SHP77 treated with DMSO at 0.1 percent for 48 hours (cell line): Measurements from ENCODE around the gene PWP2.
"Not testable (repeated sequence)": the region's sequence is repeated elsewhere in the genome, so short reads cannot be mapped to it uniquely, and the experiment has no call there.

ENCODE experiments used
- DNase-seq: peaks from one replicate; lab custom pipeline; 2025; lab: John Stamatoyannopoulos, UW

PWP2 gene

GRCh38 chr21:44107026-44107501, at the start of gene PWP2:
Gene PWP2, plus strand, starts transcription at chr21:44107399. Its CDS starts 18 bp downstream, at chr21:44107417.
- not testable (repeated sequence) for DNase-seq

- no peak for DNase-seq
Observed at GRCh38 chr21:44057960-44058651, 49.1 kb upstream of the PWP2 start.

GRCh38 chr21:44058652-44058964, 48.6 kb upstream of the PWP2 start:
- no peak for DNase-seq

DNA sequence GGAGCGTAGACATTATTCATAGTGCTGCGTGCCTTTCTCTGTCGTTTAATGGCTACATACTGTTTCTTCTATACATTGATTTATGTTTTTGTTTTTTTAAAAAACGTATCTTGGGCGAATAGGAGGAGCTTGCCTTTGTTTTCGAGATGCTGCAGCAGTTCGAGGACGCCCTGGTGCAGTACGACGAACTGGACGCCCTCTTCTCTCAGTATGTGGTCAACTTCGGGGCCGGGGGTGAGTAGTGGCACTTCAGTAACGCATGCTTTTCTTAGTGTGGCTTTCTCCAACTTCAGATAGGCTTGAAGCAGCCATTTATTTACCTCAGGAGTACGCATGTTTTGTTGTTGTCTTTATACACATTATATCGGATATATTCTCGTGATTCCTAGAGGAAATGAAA, 48.2 kb upstream of the PWP2 start:
- no peak for DNase-seq

GRCh38 chr21:44059710-44060109, 47.5 kb upstream of the PWP2 start:
- DNase-seq: no peak

DNA sequence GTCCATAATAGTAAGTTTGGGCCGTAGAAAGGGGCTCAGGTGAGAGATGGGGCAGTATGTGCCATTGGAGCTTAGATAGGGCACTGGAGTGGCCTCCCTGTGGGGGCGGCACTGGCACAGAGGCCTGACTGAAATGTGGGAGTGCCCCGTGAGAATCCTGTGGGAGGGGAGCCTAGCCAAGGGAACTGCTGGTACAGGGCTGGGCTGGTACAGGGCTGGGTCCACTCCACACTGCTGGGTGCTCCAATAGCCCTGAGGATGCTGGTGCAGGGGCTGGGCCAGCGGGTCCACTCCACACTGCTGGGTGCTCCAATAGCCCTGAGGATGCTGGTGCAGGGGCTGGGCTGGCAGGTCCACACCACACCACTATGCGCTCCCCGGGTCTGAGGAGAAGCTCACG, 44.8 kb upstream of the PWP2 start:
- DNase-seq: no peak

DNA sequence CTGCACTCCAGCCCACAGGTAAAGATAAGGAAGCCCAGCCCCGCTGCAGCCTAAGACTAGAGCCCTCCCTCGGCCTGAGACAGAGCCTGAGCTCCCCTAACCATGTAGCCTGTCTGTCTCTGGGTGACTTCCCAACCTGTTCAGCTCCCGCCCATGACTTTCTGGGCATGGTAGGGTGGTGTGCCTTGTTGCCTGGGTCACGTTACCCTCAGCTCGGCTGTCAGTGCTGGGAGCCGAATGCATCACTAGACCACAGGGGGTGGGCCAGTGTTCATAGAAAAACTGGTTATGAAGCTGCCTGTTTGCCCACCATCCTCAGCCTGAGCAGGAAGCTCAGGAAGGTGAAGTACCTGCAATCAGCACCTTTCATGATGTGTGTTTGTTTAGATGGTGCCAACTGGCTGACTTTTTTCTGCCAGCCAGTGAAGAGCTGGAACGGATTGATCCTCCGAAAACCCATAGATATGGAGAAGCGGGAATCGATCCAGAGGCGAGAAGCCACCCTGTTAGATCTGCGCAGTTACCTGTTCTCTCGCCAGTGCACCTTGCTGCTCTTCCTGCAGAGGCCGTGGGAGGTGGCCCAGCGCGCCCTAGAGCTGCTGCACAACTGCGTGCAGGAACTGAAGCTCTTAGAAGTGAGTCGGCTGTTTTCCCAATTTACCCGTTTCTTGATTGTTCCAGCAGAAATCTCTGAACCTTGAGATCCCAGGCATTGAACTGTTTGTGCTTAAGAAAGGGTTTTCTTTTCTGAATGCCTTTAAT, 43.9 kb upstream of the PWP2 start:
- no peak for DNase-seq

DNA sequence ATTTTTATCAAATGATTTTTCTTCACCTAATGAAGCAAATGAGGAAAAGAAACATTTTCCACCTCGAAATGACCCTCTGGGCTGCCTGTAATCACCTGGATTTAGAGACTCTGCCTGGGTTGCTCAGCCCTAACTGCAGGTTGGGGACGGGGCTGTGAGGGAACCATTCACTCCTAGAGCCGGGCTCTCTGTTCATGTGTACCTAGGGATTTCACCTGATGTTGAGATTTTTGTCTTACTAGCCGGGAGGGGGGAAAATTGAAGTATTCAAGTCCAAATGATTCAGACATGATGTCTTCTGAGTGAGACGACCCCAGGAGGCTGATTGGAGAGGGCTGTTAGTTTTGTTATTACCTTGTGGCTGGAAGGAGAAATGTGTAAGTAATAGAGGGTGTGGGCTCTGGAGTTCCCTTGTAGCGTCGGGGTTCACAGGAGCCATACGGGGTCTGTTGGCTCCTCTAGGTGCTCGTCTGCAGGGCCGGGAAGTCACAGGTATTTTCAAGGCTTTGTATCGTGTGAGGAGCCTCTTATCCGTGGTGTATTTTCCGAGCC, 42.3 kb upstream of the PWP2 start:
- no peak for DNase-seq

GRCh38 chr21:44065428-44065827, 41.8 kb upstream of the PWP2 start:
- no peak for DNase-seq

DNA sequence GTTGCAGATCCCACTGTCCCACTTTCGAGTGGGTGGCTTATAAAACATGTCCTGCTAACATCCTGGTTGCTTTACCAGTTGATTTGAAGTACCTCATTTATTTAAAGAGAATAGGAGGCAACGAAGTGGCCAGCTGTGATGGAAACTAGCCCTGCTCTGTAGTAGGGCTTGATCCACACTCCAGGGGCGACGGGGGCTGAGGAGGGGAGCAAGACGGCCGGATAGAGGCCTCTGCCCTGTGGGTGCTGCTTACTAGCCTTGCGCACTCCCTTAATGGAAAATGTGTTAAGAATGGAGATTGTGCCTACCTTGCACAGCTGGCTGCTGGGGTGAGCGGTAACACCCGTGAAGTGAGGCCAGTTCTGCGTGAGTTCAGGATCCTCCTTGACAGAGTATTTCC, 41.1 kb upstream of the PWP2 start:
- no peak for DNase-seq

GRCh38 chr21:44067011-44067839, 40.0 kb upstream of the PWP2 start:
- no peak for DNase-seq

DNA sequence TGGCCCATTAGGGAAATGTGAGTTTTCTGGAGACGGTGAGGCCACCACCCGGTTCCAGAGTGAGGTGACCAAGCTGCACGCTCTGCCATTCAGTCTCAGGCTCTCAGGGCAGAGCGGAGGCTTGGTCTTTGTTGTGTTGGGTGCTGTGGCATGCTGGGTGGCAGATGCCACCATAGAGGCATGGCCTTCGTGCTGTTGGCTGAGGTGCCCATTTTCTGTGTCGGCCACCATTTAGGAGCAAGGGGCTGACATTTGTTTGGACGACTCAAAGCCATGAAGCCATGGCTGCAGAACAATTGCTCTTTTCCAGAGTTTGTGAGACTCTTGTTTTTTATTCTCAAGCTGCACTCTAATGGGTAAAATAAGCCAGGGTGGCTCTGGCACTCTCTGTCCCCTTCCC, 36.8 kb upstream of the PWP2 start:
- DNase-seq: no peak

DNA sequence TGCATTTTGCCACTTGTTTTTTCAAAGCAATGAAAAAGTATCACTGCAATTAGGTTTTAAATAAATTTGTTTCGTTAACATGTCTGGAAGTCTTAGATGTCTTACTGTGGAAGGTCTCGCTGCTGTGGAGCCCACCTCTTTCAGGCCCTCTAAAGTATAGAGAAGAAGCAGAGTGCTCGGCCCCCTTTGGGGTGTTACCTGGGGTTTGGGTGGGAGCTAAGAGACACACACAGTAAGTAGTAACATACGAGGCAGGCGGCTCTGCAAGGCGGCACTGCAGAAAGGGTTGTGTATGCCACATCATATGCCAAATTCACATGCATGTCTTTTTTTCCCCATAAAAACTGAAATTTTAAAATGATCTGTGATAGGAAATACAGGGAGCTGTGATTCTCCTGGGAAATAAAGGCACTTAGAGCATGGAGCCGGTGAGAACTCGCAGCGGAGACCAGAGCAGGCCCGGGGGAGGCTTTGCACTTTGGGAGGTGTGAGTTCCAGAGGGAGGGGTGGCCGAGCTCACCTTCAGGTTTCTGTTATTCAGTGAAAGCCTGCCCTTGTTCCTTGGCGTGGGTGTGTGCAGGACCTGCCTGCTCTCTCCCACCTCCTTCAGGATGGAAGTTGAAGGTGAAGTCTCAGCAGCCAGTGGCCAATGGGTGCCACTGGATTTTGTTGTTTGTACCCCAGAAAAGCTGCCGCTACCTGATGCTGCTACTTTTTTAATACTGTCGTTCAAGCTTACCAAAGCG, 35.7 kb upstream of the PWP2 start:
- no peak for DNase-seq

DNA sequence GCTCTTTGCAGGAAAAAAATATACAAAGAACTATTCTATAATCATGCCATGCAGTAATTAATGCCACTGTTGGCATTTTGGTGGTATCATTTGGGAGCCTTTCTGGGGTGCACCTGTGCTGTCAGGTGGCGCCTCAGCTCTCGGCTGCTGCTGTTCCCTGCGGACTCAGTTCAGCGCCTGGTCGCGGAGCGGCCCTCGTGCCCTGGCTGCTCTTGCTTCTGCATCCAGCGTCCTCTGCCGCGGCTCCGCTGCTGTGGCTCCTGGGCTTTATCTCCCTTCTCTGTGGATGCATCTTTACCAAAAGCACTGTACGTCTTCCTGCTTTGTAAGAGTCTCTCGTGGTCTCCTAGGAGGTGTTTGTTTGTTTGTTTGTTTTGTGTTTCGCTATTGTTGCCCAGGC, 35.1 kb upstream of the PWP2 start:
- no peak for DNase-seq

DNA sequence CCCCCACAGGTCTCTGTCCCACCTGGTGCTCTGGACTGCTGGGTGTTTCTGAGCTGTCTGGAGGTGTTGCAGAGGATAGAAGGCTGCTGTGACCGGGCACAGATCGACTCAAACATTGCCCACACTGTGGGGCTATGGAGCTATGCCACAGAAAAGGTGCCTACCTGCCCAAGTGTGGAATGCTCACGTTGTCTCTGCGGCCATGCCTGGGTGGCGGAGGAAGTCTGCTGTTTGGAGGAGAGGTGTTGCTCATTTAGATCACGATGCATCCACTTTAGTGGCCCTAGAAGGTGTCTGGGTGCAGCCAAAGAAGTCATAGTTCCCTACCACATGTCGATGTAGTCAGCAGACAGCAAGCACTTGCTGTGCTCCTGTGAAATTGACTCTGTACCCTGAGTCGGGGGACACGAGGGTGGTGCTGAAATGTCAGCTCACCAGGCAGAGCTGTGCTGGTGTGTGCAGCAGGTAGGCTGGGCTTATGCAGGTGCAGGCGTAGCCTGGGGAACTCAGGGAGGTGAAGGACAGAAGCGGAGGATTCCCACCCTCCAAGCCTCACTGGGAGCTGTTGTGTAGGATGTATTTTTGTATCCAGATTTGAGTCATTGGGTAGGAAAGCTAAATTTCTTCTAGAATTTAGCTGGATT, 32.8 kb upstream of the PWP2 start:
- DNase-seq: no peak

DNA sequence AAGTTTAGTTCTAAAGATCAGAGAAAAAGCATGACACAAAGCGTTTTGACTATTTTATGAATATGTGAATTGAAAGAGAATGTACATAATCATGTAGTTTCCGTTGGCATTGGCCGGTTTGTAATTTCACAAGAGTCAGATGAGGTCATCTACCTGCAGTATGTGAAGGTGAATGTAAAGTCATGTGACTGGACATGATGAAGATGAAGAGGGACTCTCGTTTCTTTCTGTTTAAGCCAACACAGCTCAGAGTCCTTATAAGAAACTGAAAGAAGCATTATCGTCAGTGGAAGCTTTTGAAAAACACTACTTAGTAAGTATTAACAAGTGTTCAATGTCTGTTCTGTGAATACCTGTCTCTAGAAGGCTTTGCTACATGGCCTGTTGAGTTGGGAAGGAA, 30.9 kb upstream of the PWP2 start:
- DNase-seq: no peak

GRCh38 chr21:44078411-44078981, 28.7 kb upstream of the PWP2 start:
- no peak for DNase-seq

DNA sequence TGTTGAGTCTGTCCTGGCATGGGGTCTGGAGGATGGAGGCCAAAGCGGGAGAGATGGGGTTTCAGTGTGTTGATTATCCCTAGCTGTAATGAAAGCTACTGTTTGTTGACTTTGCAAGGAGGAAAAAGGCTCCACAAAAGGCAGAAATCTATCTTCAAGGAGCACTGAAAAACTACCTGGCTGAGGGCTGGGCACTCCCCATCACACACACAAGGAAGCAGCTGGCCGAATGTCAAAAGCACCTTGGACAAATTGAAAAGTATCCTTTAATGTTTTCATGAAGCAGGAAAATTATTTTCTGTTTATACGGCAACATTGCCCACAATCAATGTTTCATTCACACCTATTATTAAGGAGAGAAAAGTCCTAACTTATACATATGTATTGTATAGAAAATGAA, 27.8 kb upstream of the PWP2 start:
- no peak for DNase-seq

DNA sequence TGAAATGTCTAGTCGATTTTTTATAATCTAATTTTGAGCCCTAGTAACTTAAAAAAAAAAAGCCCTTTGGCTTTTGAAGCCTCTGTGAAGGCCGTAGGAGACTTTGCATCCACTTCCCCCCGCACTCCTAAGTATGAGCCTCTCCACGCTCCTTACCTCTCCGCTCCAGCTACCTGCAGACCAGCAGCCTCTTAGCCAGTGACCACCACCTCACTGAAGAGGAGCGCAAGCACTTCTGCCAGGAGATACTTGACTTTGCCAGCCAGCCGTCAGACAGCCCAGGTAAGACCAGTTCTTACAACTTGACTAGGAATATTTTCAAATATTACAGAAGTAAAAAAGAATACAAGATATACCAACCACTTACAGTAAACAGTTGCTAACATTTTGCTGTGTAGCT, 27.4 kb upstream of the PWP2 start:
- DNase-seq: no peak

DNA sequence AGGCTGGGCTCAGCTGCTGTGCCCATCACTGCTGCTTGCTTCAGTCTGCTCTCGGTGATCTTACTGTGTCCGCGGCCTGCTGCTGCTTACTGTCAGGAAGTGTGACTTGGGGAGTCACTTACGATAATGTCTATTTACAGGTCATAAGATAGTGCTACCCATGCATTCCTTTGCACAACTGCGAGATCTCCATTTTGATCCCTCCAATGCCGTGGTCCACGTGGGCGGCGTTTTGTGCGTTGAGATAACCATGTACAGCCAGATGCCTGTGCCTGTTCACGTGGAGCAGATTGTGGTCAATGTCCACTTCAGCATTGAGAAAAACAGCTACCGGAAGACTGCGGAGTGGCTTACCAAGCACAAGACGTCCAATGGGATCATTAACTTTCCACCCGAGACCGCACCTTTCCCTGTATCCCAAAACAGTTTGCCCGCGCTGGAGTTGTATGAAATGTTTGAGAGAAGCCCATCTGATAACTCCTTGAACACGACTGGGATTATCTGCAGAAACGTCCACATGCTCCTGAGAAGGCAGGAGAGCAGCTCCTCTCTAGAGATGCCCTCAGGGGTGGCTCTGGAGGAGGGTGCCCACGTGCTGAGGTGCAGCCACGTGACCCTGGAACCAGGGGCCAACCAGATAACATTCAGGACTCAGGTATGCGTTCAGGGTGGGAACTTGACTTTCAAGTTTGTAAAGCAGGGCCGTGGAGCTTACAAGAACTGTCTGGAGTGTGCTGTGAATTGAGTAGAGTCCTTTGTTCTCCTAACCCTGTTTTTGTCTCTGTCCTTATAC, 24.4 kb upstream of the PWP2 start:
- DNase-seq: no peak
